ENCODE data around the gene IKBKE. TPM values are rescaled to one million over a fixed set of nuclear protein-coding genes. Genes with fewer than 3 reads are reported as not detected.

The IKBKE gene
- total and polyA plus RNA-seq, 2 donors (not counting 3 experiments of a cell fraction or from before 2014, with no cell fraction given) = 17.9 to 20.7 TPM

DNA sequence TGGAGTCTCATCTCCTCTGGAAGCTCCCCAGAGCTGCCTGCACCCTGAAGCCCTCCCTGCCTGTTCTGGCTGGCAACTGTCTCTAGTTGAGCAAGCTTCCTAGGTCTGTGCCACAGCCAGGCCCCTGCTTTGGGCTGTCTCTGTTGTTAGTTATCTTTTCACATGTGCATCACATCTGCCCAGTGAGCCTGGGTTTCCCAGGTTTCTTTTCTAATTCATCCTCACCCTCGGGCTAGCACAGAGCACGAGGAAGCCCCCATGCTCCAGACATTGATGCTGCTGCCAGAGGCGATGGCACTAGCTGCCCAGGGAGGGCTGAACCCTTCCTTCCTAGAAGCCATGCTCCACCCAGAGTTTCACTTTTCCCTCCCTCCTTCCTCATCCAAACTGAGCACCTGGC lies 64.3 kb downstream of the IKBKE start:
- DNase-seq (ENCODE audit: low read depth, low spot score) = no peak
- no peak for FAIRE-seq
- H3K4me1 ChIP-seq (ENCODE audit: control insufficient read depth, extremely low read depth, insufficient read depth, low read length) = no peaks in the 10 kb centered on the region
- intact Hi-C loops (cut with micrococcal nuclease) (no loop called here), dilution Hi-C loops (cut with MboI; ENCODE audit: extremely low pct_ligation_motif_present, low sequenced_read_pairs) (no loop called here)
- peaks cover 0 to 16% of the 10 kb centered on the region in 2 experiments for H3K27me3 ChIP-seq (ENCODE audit: control insufficient read depth in 2 of 2, insufficient read depth in 2 of 2, low read length in 2 of 2)
- no peak overlapping the region for H3K27ac ChIP-seq (ENCODE audit: insufficient read depth, low read depth, low read length)
- ChIA-PET CTCF (interaction anchor here (1.5 to 3.3 kb wide), 3 partner anchors 10 to 55 kb away, joined by 6 to 16 read pairs (median 7); no protein-coding TSS in a partner anchor), POLR2A (no interaction called here)
- no peak overlapping the region for H2AFZ ChIP-seq (ENCODE audit: low read depth, low read length)
- H3K9ac ChIP-seq (replicated peaks; ENCODE audit: extremely low read depth, insufficient read depth, low read length) = no peak overlapping the region
- no peaks in the 10 kb centered on the region for H3K79me2 ChIP-seq (ENCODE audit: control insufficient read depth, insufficient read depth, low read length)
- no peak overlapping the region for H3K4me3 ChIP-seq (replicated peaks in 1 of 3; ENCODE audit: insufficient read depth in 1 of 3, low read depth in 1 of 3, low read length in 3 of 3)
- no peak overlapping the region for H3K4me2 ChIP-seq (ENCODE audit: insufficient read depth, low read length)
- H4K20me1 ChIP-seq (replicated peaks; ENCODE audit: control insufficient read depth, extremely low read depth, insufficient read depth, low read length) = no peaks in the 10 kb centered on the region
- no peaks in the 10 kb centered on the region for H3K9me3 ChIP-seq (replicated peaks; ENCODE audit: control insufficient read depth, insufficient read depth, low read length)
- TF ChIP-seq, protein P1, sequence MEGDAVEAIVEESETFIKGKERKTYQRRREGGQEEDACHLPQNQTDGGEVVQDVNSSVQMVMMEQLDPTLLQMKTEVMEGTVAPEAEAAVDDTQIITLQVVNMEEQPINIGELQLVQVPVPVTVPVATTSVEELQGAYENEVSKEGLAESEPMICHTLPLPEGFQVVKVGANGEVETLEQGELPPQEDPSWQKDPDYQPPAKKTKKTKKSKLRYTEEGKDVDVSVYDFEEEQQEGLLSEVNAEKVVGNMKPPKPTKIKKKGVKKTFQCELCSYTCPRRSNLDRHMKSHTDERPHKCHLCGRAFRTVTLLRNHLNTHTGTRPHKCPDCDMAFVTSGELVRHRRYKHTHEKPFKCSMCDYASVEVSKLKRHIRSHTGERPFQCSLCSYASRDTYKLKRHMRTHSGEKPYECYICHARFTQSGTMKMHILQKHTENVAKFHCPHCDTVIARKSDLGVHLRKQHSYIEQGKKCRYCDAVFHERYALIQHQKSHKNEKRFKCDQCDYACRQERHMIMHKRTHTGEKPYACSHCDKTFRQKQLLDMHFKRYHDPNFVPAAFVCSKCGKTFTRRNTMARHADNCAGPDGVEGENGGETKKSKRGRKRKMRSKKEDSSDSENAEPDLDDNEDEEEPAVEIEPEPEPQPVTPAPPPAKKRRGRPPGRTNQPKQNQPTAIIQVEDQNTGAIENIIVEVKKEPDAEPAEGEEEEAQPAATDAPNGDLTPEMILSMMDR (IDR thresholded peaks at IDR 0.05; ENCODE audit: extremely low read depth in 1 of 2, insufficient read depth in 1 of 2, low read depth in 1 of 2, low read length in 2 of 2) = no peak
- TF ChIP-seq POLR2A (IDR thresholded peaks at IDR 0.05; ENCODE audit: low read depth, low read length) = no peak
- no peak for TF ChIP-seq GATA2 (IDR thresholded peaks at IDR 0.05; ENCODE audit: insufficient read depth, insufficient read length, low read depth, low read length)
- no peak for TF ChIP-seq EZH2 (IDR thresholded peaks at IDR 0.05; ENCODE audit: borderline replicate concordance, low read depth, low read length, severe bottlenecking)
- no peak for TF ChIP-seq JUN (IDR thresholded peaks at IDR 0.05; ENCODE audit: borderline replicate concordance, insufficient read depth, insufficient read length, low read depth)
- TF ChIP-seq, protein P2, sequence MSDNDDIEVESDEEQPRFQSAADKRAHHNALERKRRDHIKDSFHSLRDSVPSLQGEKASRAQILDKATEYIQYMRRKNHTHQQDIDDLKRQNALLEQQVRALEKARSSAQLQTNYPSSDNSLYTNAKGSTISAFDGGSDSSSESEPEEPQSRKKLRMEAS (IDR thresholded peaks at IDR 0.05; ENCODE audit: insufficient read depth, insufficient read length) = no peak
- no peak for TF ChIP-seq MYC (IDR thresholded peaks at IDR 0.05; ENCODE audit: low read depth, low read length)
- TF ChIP-seq FOS (IDR thresholded peaks at IDR 0.05; ENCODE audit: borderline replicate concordance, insufficient read depth, low read length) = no peak
- no peak for TF ChIP-seq POLR2AphosphoS5 (IDR thresholded peaks at IDR 0.05; ENCODE audit: insufficient read depth, low read depth, low read length)
- H3K36me3 ChIP-seq (ENCODE audit: control insufficient read depth in 2 of 2, extremely low read depth in 1 of 2, insufficient read depth in 2 of 2, low read length in 2 of 2) = no peaks in the 10 kb centered on the region
- no peaks in the 10 kb centered on the region for H3K9me1 ChIP-seq (replicated peaks; ENCODE audit: control insufficient read depth, extremely low read depth, insufficient read depth, low read length)
- no TSS peak for BruUV-seq (replicated peaks)

All from endothelial cell of umbilical vein (primary cell).